Endothelial cell of umbilical vein (primary cell): ENCODE results near the gene ALX3. TPM values are rescaled to one million over a fixed set of nuclear protein-coding genes. Genes with fewer than 3 reads are reported as not detected.

Experiments used
- BruUV-seq: library from RNA; stranded (reverse); fragments of 400-500 nt; replicated peaks from 2 replicates; lab custom pipeline; 2021; lab: Mats Ljungman, UMichigan
- CTCF ChIA-PET: fragments of 300-600, 350-600 bp; sonication (Branson Sonifier 250); formaldehyde crosslinking; loops from one replicate; lab custom pipeline; 2021; ENCODE audit warnings: antibody characterized with exemption, inconsistent platforms; lab: Charles Lee
- POLR2A ChIA-PET: fragments of 300-600, 350-600 bp; sonication (Branson Sonifier 250); formaldehyde crosslinking; loops from one replicate; lab custom pipeline; 2021; ENCODE audit warnings: antibody characterized with exemption, inconsistent platforms; lab: Charles Lee
- DNase-seq: peaks from one replicate; pipeline ENCODE4 v3.0.0-alpha.2; 2011; ENCODE audit warnings: low read depth, low spot score
- FAIRE-seq: peaks from 2 replicates; lab custom pipeline; 2011; peaks lifted over from hg19 to GRCh38; lab: Jason Lieb, UNC
- H2AFZ ChIP-seq: 2 replicates; pipeline ENCODE4 v1.6.0; 2012; ENCODE audit warnings: low read depth, low read length, control low read depth, inconsistent platforms
- H3K27ac ChIP-seq: 2 replicates; pipeline ENCODE4 v1.5.1; 2011; ENCODE audit warnings: low read depth, mild to moderate bottlenecking, control low read depth, low read length, moderate library complexity; ENCODE audit not compliant: insufficient read depth
- H3K27me3 ChIP-seq, 2 experiments: 2 replicates each; pipeline versions ENCODE4 v1.6.0 to v1.6.1; 2011; ENCODE audit warnings: low read length in 2 of 2, mixed read lengths in 1 of 2; ENCODE audit not compliant: control insufficient read depth in 2 of 2, insufficient read depth in 2 of 2
- H3K36me3 ChIP-seq, 2 experiments: 2 replicates in 1 of 2; 3 replicates in 1 of 2; pipeline ENCODE4 v1.5.1; 2011; ENCODE audit warnings: low read length in 2 of 2, mild to moderate bottlenecking in 1 of 2, moderate library complexity in 1 of 2; ENCODE audit not compliant: control insufficient read depth in 2 of 2, insufficient read depth in 2 of 2; ENCODE audit errors: extremely low read depth in 1 of 2
- H3K4me1 ChIP-seq: 3 replicates; pipeline ENCODE4 v1.5.1; 2011; ENCODE audit warnings: mild to moderate bottlenecking, low read length; ENCODE audit not compliant: control insufficient read depth, insufficient read depth; ENCODE audit errors: extremely low read depth
- H3K4me2 ChIP-seq: 2 replicates; pipeline ENCODE4 v1.6.1; 2011; ENCODE audit warnings: low read length, control low read depth, mixed read lengths; ENCODE audit not compliant: insufficient read depth
- H3K4me3 ChIP-seq, 3 experiments: fragments of 200-600 bp in 1 of 3; sonication (generic), shearing (Covaris generic) in 1 of 3; replicated peaks in 1 of 3; 2 replicates each; pipeline ENCODE4 v1.5.1; 2011 to 2016; ENCODE audit warnings: control low read depth in 3 of 3, low read length in 3 of 3, mild to moderate bottlenecking in 2 of 3, inconsistent platforms in 1 of 3, low read depth in 1 of 3, moderate library complexity in 1 of 3; ENCODE audit not compliant: insufficient read depth in 1 of 3
- H3K79me2 ChIP-seq: 2 replicates; pipeline ENCODE4 v1.6.0; 2012; ENCODE audit warnings: low read length, inconsistent platforms; ENCODE audit not compliant: control insufficient read depth, insufficient read depth
- H3K9ac ChIP-seq: replicated peaks from 2 replicates; pipeline ENCODE3; 2011; ENCODE audit warnings: low read length, control low read depth; ENCODE audit not compliant: insufficient read depth; ENCODE audit errors: extremely low read depth
- H3K9me1 ChIP-seq: replicated peaks from 3 replicates; pipeline ENCODE4 v1.6.0; 2011; ENCODE audit warnings: mild to moderate bottlenecking, low read length; ENCODE audit not compliant: control insufficient read depth, insufficient read depth; ENCODE audit errors: extremely low read depth
- H3K9me3 ChIP-seq: replicated peaks from 2 replicates; pipeline ENCODE4 v1.5.1; 2012; ENCODE audit warnings: low read length, inconsistent platforms; ENCODE audit not compliant: control insufficient read depth, insufficient read depth
- H4K20me1 ChIP-seq: replicated peaks from 2 replicates; pipeline ENCODE3; 2011; ENCODE audit warnings: mild to moderate bottlenecking, low read length; ENCODE audit not compliant: control insufficient read depth, insufficient read depth; ENCODE audit errors: extremely low read depth
- EZH2 ChIP-seq: IDR thresholded peaks from 2 replicates; pipeline ENCODE4 v1.6.1; 2012; ENCODE audit warnings: borderline replicate concordance, low read depth, mild to moderate bottlenecking, moderate library complexity, low read length, inconsistent platforms; ENCODE audit not compliant: severe bottlenecking
- FOS ChIP-seq: IDR thresholded peaks from 2 replicates; pipeline ENCODE4 v1.6.1; 2011; ENCODE audit warnings: mild to moderate bottlenecking, low read length, moderate library complexity, borderline replicate concordance; ENCODE audit not compliant: insufficient read depth
- GATA2 ChIP-seq: IDR thresholded peaks from 2 replicates; pipeline ENCODE4 v1.7.0; 2011; ENCODE audit warnings: low read depth, mild to moderate bottlenecking, moderate library complexity, mixed read lengths, low read length; ENCODE audit not compliant: insufficient read length, insufficient read depth
- JUN ChIP-seq: IDR thresholded peaks from 2 replicates; pipeline ENCODE4 v1.6.1; 2011; ENCODE audit warnings: borderline replicate concordance, low read depth; ENCODE audit not compliant: insufficient read length, insufficient read depth
- MAX ChIP-seq: IDR thresholded peaks from 2 replicates; pipeline ENCODE4 v1.6.1; 2011; ENCODE audit not compliant: insufficient read depth, insufficient read length
- MYC ChIP-seq: IDR thresholded peaks from one replicate; pipeline ENCODE4 v1.6.1; 2011; ENCODE audit warnings: mild to moderate bottlenecking, low read depth, low read length
- POLR2A ChIP-seq: IDR thresholded peaks from 2 replicates; pipeline ENCODE4 v1.6.1; 2012; ENCODE audit warnings: low read depth, mild to moderate bottlenecking, control low read depth, low read length
- POLR2AphosphoS5 ChIP-seq: IDR thresholded peaks from 2 replicates; pipeline ENCODE4 v1.6.1; 2012; ENCODE audit warnings: low read depth, mild to moderate bottlenecking, control low read depth, low read length, moderate library complexity; ENCODE audit not compliant: insufficient read depth
- dilution Hi-C: fragments of 300-500 bp; cut with MboI; formaldehyde crosslinking; loops from one replicate; pipeline ENCODE4 v1.15.0; 2019; ENCODE audit warnings: low sequenced_read_pairs; ENCODE audit not compliant: extremely low pct_ligation_motif_present
- intact Hi-C: fragments of 100-400 bp; cut with micrococcal nuclease; formaldehyde crosslinking; loops from one replicate; pipeline ENCODE4 v1.10.0; 2022
- polyA plus RNA-seq, 4 experiments: library from polyadenylated mRNA; depleted of rRNA in 3 of 4; stranded (reverse) in 3 of 4; unstranded in 1 of 4; fragments of >200 nt; gene quantifications; 2 replicates each; pipeline versions ENCODE4 v1.2.1 to v1.2.3, GENCODE V29; 2011 to 2012; ENCODE audit warnings: missing spikeins in 1 of 4
- total RNA-seq: library from RNA; stranded (reverse); gene quantifications from 2 replicates; pipeline ENCODE4 v1.2.3, GENCODE V29; 2021
- TF ChIP-seq, protein P1 (sequence below), 2 donors: IDR thresholded peaks; 1 replicate in 1 of 2; 2 replicates in 1 of 2; pipeline ENCODE4 v1.5.1; 2011; ENCODE audit warnings: low read length in 2 of 2, mild to moderate bottlenecking in 2 of 2, moderate library complexity in 2 of 2, control low read depth in 1 of 2, inconsistent platforms in 1 of 2, low read depth in 1 of 2; ENCODE audit not compliant: insufficient read depth in 1 of 2; ENCODE audit errors: extremely low read depth in 1 of 2

Gene ALX3
- total and polyA plus RNA-seq, 2 donors (not counting 3 experiments of a cell fraction or from before 2014, with no cell fraction given), result not detected

DNA sequence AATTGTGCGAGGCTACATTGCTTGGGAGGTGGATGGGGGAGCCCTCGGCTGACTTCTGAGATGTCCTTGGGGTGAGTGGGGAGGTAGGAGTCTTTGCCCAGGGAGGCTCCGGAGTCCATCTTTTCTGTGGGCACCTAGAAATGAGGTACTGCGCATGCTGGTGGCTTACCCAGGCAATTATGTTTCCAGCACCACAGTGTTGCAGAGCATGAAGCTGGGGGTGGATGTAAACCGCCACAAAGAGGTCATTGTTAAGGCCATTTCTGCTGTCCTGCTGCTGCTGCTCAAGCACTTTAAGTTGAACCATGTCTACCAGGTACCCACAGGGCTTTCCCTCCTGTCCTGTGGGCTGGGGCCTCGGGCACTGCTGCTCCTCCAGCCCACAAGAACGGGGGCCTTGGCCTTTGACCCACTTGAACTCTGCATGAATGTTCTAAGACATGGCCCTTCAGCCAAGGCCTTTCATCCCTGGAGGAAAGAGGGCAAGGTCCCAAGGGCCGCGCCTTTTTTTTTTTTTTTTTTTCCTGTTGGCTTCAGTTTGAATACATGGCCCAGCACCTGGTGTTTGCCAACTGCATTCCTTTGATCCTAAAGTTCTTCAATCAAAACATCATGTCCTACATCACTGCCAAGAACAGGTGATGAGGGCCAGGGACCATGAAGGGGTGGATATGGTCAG is 21.4 kb downstream of the ALX3 start:
- no peak for FAIRE-seq
- no TSS peak for BruUV-seq
- no peaks in the 10 kb centered on the region for H4K20me1 ChIP-seq
- no peak for TF ChIP-seq MYC
- TF ChIP-seq JUN, result no peak
- TF ChIP-seq EZH2, result no peak
- TF ChIP-seq POLR2A, result no peak
- TF ChIP-seq, protein P1, sequence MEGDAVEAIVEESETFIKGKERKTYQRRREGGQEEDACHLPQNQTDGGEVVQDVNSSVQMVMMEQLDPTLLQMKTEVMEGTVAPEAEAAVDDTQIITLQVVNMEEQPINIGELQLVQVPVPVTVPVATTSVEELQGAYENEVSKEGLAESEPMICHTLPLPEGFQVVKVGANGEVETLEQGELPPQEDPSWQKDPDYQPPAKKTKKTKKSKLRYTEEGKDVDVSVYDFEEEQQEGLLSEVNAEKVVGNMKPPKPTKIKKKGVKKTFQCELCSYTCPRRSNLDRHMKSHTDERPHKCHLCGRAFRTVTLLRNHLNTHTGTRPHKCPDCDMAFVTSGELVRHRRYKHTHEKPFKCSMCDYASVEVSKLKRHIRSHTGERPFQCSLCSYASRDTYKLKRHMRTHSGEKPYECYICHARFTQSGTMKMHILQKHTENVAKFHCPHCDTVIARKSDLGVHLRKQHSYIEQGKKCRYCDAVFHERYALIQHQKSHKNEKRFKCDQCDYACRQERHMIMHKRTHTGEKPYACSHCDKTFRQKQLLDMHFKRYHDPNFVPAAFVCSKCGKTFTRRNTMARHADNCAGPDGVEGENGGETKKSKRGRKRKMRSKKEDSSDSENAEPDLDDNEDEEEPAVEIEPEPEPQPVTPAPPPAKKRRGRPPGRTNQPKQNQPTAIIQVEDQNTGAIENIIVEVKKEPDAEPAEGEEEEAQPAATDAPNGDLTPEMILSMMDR (IDR thresholded peaks at IDR 0.05; ENCODE audit: extremely low read depth in 1 of 2, insufficient read depth in 1 of 2, low read depth in 1 of 2, low read length in 2 of 2), result no peak
- no peak for TF ChIP-seq GATA2
- no peak for TF ChIP-seq MAX
- no peak for TF ChIP-seq FOS
- TF ChIP-seq POLR2AphosphoS5, result no peak
- no peak for DNase-seq
- H3K4me1 ChIP-seq, result no peaks in the 10 kb centered on the region
- H3K4me3 ChIP-seq, result no peak overlapping the region
- ChIA-PET CTCF (interaction anchor here (3.2 to 6.5 kb wide), 2 partner anchors 11 to 56 kb away, joined by 20 to 65 read pairs; no protein-coding TSS in a partner anchor), POLR2A (no interaction called here)
- peaks cover 25 to 54% of the 10 kb centered on the region in 2 experiments for H3K36me3 ChIP-seq
- no peaks in the 10 kb centered on the region for H3K9me3 ChIP-seq
- H2AFZ ChIP-seq, result no peak overlapping the region
- H3K27ac ChIP-seq, result no peak overlapping the region
- no peak overlapping the region for H3K9ac ChIP-seq
- no peaks in the 10 kb centered on the region for H3K27me3 ChIP-seq
- no peak overlapping the region for H3K4me2 ChIP-seq
- H3K9me1 ChIP-seq, result no peaks in the 10 kb centered on the region
- dilution Hi-C loops (no loop called here), intact Hi-C loops (no loop called here)
- H3K79me2 ChIP-seq, result no peaks in the 10 kb centered on the region
